MM.1S (cell line): ENCODE results near the gene ZSCAN20.

ENCODE experiments used
- DNase-seq: peaks from one replicate; pipeline ENCODE4 v3.0.0-alpha.2; 2015
- H2AFZ ChIP-seq: fragments of 300-600 bp; sonication (generic); 2 replicates; pipeline ENCODE4 v1.6.0; 2016; ENCODE audit warnings: antibody characterized with exemption, low read length
- H3F3A ChIP-seq: fragments of 300-600 bp; sonication (generic); 2 replicates; pipeline ENCODE4 v1.6.1; 2016; ENCODE audit warnings: mild to moderate bottlenecking, antibody characterized with exemption, low read length, moderate library complexity, mixed read lengths; ENCODE audit not compliant: insufficient read depth
- H3K27ac ChIP-seq: fragments of 300-600 bp; sonication (generic); 2 replicates; pipeline ENCODE4 v1.5.1; 2016; ENCODE audit warnings: mild to moderate bottlenecking, low read length
- H3K27me3 ChIP-seq: fragments of 300-600 bp; sonication (generic); replicated peaks from 2 replicates; pipeline ENCODE4 v1.6.0; 2016; ENCODE audit warnings: low read length; ENCODE audit not compliant: insufficient read depth
- H3K36me3 ChIP-seq: fragments of 300-600 bp; sonication (generic); replicated peaks from 2 replicates; pipeline ENCODE4 v1.6.1; 2016; ENCODE audit warnings: mild to moderate bottlenecking, low read length, mixed read lengths; ENCODE audit not compliant: insufficient read depth
- H3K4me1 ChIP-seq: fragments of 300-600 bp; sonication (generic); 2 replicates; pipeline ENCODE4 v1.6.1; 2016; ENCODE audit warnings: low read length, mixed read lengths
- H3K4me2 ChIP-seq: fragments of 300-600 bp; sonication (generic); 2 replicates; pipeline ENCODE4 v1.6.0; 2016; ENCODE audit warnings: low read depth, low read length
- H3K4me3 ChIP-seq: fragments of 300-600 bp; sonication (generic); 2 replicates; pipeline ENCODE4 v1.5.1; 2016; ENCODE audit warnings: low read length, mixed read lengths
- H3K79me2 ChIP-seq: fragments of 300-600 bp; sonication (generic); 2 replicates; pipeline ENCODE4 v1.6.1; 2016; ENCODE audit warnings: mixed run types, low read length, mixed read lengths
- H3K9ac ChIP-seq: fragments of 300-600 bp; sonication (generic); 2 replicates; pipeline ENCODE4 v1.6.1; 2016; ENCODE audit warnings: low read length, mixed read lengths
- H3K9me2 ChIP-seq: fragments of 300-600 bp; sonication (generic); replicated peaks from 2 replicates; pipeline ENCODE4 v1.6.1; 2016; ENCODE audit warnings: mild to moderate bottlenecking, low read length, mixed read lengths; ENCODE audit not compliant: insufficient read depth
- H3K9me3 ChIP-seq: fragments of 300-600 bp; sonication (generic); replicated peaks from 2 replicates; pipeline ENCODE4 v1.6.1; 2016; ENCODE audit warnings: mild to moderate bottlenecking, low read length, mixed read lengths; ENCODE audit not compliant: insufficient read depth
- H4K20me1 ChIP-seq: fragments of 300-600 bp; sonication (generic); 2 replicates; pipeline ENCODE4 v1.6.1; 2016; ENCODE audit warnings: mild to moderate bottlenecking, low read length, moderate library complexity, mixed read lengths; ENCODE audit not compliant: insufficient read depth
- CTCF ChIP-seq: fragments of 300-600 bp; sonication (generic); IDR thresholded peaks from 2 replicates; pipeline ENCODE4 v1.5.1; 2016; ENCODE audit warnings: antibody characterized with exemption, low read length, mixed read lengths
- EZH2 ChIP-seq: fragments of 300-600 bp; sonication (generic); optimal IDR thresholded peaks from 2 replicates; pipeline ENCODE3; 2017; ENCODE audit warnings: low read depth, mild to moderate bottlenecking, antibody characterized with exemption, low read length, mixed read lengths
- EZH2phosphoT487 ChIP-seq: fragments of 300-600 bp; sonication (generic); IDR thresholded peaks from 2 replicates; pipeline ENCODE4 v1.6.1; 2018; ENCODE audit warnings: antibody characterized with exemption, low read length

The ZSCAN20 gene

GRCh38 chr1:33472269-33472980 is at the start of gene ZSCAN20:
Gene ZSCAN20 (plus strand): TSS chr1:33472645. CDS start chr1:33479289, 6,644 bp downstream.
- Histone ChIP-seq H3K36me3 (no peaks in the 10 kb centered on the region), H3K4me1 (peaks cover 10% of the 10 kb centered on the region)
- DNase-seq = peak; percentile 94

GRCh38 chr1:33424205-33424604 is 48.2 kb upstream of the ZSCAN20 start:
- H3K27me3 ChIP-seq = no peaks in the 10 kb centered on the region
- H3K27ac ChIP-seq = no peak overlapping the region
- no peak overlapping the region for H3K4me3 ChIP-seq
- H3K9me3 ChIP-seq = no peaks in the 10 kb centered on the region
- no peaks in the 10 kb centered on the region for H3K9me2 ChIP-seq
- no peak for TF ChIP-seq EZH2
- TF ChIP-seq CTCF = no peak
- TF ChIP-seq EZH2phosphoT487 = no peak
- H3K4me1 ChIP-seq = no peaks in the 10 kb centered on the region
- no peaks in the 10 kb centered on the region for H3F3A ChIP-seq
- H3K79me2 ChIP-seq = no peaks in the 10 kb centered on the region
- no peak overlapping the region for H3K9ac ChIP-seq
- H3K4me2 ChIP-seq = no peak overlapping the region
- no peak for DNase-seq
- no peak overlapping the region for H2AFZ ChIP-seq
- H4K20me1 ChIP-seq = no peaks in the 10 kb centered on the region
- H3K36me3 ChIP-seq = no peaks in the 10 kb centered on the region

More at GRCh38 chr1:33472269-33472980, at the start of gene ZSCAN20:
- H3F3A ChIP-seq = no peaks in the 10 kb centered on the region
- H4K20me1 ChIP-seq = no peaks in the 10 kb centered on the region
- H3K27me3 ChIP-seq = no peaks in the 10 kb centered on the region
- peak within 1 kb of the TSS; percentile 58 for H3K9ac ChIP-seq
- TF ChIP-seq EZH2 (no peak), EZH2phosphoT487 (no peak), CTCF (no peak)
- H3K79me2 ChIP-seq = 0 out of 2 replicates have a peak, but pooled peaks cover 4% of the 10 kb centered on the region
- H3K27ac ChIP-seq = no peak within 1 kb of the TSS
- peak within 1 kb of the TSS; percentile 84 for H3K4me2 ChIP-seq
- peak within 1 kb of the TSS; percentile 80 for H3K4me3 ChIP-seq
- no peaks in the 10 kb centered on the region for H3K9me2 ChIP-seq
- H3K9me3 ChIP-seq = no peaks in the 10 kb centered on the region
- peak within 1 kb of the TSS; percentile 94 for H2AFZ ChIP-seq

- Histone ChIP-seq H3K27ac (no peak overlapping the region), H3K27me3 (no peaks in the 10 kb centered on the region; the same call in 1 of the 2 replicates), H3K4me2 (no peak overlapping the region), H4K20me1 (no peaks in the 10 kb centered on the region), H3K4me3 (no peak overlapping the region), H3K9me2 (no peaks in the 10 kb centered on the region), H2AFZ (no peak overlapping the region), H3K4me1 (no peaks in the 10 kb centered on the region), H3K9ac (no peak overlapping the region), H3F3A (no peaks in the 10 kb centered on the region), H3K9me3 (no peaks in the 10 kb centered on the region), H3K79me2 (no peaks in the 10 kb centered on the region), H3K36me3 (no peaks in the 10 kb centered on the region)
- no peak for TF ChIP-seq EZH2
- DNase-seq = no peak
These were observed 47.8 kb upstream of the ZSCAN20 start for GRCh38 chr1:33424610-33425009.

- Histone ChIP-seq H4K20me1 (no peaks in the 10 kb centered on the region), H3K27me3 (no peaks in the 10 kb centered on the region; the same call in 1 of the 2 replicates), H3K27ac (no peak overlapping the region), H3K4me2 (no peak overlapping the region), H2AFZ (no peak overlapping the region), H3K36me3 (no peaks in the 10 kb centered on the region), H3K9me2 (no peaks in the 10 kb centered on the region), H3F3A (no peaks in the 10 kb centered on the region), H3K9ac (no peak overlapping the region), H3K79me2 (no peaks in the 10 kb centered on the region), H3K9me3 (no peaks in the 10 kb centered on the region), H3K4me3 (no peak overlapping the region), H3K4me1 (no peaks in the 10 kb centered on the region)
- no peak for TF ChIP-seq EZH2phosphoT487
- TF ChIP-seq CTCF = no peak
- no peak for TF ChIP-seq EZH2
- no peak for DNase-seq
These were observed 46.5 kb upstream of the ZSCAN20 start for GRCh38 chr1:33425900-33426299.
